HG02884 (cell line): Measurements from ENCODE around the gene GNAQ.

Experiments used
- ATAC-seq: cut with Tn5 transposase; IDR thresholded peaks from one replicate; pipeline ENCODE4 v1.9.1; 2021; ENCODE audit warnings: mild to moderate bottlenecking, moderate library complexity; ENCODE audit not compliant: unreplicated experiment

GNAQ gene

DNA sequence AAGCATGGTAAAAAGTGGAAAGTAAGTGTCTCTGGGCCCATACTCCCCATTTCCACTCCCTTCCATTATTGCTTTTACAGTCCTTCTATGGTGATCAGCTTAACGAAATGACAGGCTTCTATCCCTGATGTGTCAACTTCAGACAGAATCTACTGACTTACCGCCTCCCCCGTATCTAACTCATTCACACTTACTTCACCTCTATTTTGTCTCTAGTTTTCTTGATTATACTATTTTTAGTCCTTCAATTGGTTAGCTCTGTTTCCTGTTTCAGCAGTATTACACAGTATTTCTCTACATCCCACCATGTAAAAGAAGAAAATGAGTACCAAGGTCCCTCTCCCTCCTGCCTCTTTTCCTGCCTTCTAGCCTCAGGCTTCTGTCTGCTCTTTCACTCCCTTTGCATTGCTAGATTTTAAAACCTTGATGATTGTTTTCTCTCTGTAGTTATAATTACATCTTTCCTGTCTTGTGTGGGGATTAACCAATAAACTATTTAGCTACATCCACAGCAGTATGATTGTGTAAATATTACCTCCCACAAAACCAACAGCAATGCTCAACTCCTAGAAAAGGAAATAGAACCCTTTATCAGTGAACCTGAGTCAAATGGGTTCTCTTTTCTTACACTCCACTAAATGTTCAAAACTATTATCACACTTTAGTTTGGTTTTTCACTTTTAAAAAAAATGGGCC is 53.4 kb downstream of the GNAQ start:
- ATAC-seq, result no peak

DNA sequence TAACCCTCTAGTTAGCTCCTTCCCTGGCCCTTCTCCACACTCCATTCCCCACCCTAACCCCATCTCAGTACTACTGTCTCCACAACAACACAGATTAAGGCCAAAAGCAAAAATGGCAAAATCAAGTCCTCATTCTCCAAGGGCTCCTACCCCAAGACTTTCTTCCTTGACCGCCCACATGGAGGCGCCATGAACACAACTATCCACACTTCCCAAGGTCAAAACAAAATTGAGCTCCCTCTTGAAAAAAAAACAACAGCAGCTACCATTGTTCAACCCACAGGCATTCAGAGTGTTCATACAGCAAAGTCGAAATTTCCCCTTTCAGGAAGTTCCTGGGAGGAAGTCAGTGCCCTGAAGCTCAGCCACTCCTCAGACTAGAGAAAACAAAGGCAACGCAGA is 54.4 kb downstream of the GNAQ start:
- ATAC-seq, result no peak

DNA sequence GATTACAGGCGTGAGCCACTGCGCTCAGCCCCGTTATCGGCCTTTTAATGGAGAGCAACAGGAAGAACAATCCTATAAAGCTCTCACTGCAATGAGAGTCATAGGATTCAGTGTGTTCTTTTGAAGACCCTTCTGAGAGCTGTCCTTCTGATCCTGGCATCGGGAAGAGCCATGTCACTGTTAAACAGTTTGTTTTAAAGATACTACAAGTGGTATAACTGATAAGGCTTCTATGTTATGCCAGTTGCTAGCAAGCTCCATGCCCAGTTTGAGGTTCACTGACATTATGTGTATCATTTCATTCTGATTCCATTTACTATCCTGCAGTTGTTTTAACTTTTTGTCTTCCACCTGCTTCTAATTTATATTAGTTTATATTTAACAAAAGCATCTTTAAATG is 55.8 kb downstream of the GNAQ start:
- no peak for ATAC-seq

DNA sequence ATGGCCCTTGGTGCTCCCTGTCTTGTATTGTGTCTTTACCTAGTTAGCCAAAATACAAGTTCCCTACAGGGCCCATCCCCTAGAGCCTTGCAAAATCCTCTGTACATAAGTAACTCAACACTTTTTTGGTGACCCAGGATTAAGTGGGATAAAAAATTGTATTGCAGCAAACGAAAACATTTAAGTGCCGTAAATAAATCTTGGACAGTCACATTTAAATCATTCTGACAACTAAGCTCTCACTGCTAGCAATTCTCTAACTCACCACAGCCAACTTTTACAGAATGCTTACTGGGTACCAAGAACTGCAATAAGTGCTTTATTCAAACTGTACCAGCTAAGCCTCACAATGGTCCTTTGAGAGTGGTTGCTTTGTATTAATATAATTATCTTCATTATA is 56.6 kb downstream of the GNAQ start:
- ATAC-seq, result no peak

DNA sequence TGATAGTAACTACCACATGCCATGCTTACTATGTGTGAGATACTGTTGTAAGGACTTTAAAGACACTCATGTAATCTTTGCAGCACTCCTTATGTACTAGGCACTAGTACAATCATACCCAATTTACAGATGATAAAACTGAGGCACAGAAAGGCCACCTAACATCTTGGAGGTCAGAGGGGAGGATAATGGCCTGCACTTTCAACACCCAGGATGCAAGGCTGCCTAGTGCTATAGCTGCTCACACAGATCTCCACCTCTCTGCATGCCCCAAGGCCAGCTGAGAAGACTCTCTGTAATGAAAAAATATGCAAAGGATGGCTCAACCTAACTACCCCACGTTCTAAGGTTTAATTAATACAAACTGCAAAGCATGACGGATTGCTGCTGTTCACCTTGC is 57.2 kb downstream of the GNAQ start:
- ATAC-seq, result no peak

DNA sequence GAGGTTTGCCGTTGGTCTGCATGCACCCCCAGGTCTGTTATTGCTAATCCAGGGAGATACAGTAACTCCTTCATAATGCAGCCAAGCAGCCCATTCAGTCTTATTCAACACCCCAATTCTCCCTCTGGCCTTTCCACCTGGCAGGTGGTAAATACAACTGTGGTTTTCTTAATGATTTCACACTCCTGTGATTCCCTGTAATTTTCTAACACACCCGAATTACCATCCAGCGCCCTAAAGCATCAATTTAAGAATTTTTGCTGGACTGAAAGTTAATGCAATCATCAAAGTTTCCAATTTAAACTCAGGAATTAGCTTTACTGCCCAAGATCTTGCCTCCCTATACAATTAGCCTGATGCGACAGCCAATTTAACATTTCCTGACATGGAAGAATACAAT is 62.5 kb downstream of the GNAQ start:
- no peak for ATAC-seq

DNA sequence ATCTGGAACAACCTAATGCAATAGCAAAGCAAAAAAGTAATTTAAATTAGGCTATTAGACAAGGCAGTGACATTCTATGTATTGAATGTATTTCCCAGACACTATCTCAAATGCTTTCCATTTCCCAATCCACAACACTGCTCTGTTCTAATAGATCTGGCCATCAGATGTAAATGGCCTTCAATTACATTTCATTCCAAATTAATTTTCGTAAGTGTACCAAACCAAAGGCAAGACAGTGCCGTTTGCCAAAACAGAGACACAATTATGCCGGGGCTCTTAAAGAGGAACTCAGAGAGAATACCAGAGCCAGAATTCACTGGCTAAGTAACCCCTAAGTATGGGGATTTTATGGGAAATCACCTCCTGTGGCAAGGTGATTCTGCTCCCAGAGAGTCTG is 63.1 kb downstream of the GNAQ start:
- ATAC-seq, result no peak

DNA sequence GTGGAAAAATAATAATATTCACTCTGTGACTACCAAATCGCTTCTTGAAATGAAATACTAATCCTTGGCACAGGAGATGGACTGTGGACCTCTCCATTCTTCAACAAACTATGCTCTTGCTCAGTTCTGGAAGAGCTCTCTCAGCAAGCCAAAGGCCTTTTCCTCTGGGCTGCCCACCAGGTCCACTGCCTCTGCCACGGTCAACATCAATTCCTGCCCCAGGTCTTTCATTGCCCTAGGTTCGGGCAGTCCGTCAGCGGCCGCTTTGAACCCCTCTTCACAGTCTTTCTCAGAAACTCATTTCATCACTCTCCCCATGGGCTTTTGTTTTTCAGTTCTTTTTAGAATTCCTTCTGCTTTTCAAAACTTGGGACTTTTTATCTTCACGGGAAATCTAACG is 64.9 kb downstream of the GNAQ start:
- no peak for ATAC-seq

DNA sequence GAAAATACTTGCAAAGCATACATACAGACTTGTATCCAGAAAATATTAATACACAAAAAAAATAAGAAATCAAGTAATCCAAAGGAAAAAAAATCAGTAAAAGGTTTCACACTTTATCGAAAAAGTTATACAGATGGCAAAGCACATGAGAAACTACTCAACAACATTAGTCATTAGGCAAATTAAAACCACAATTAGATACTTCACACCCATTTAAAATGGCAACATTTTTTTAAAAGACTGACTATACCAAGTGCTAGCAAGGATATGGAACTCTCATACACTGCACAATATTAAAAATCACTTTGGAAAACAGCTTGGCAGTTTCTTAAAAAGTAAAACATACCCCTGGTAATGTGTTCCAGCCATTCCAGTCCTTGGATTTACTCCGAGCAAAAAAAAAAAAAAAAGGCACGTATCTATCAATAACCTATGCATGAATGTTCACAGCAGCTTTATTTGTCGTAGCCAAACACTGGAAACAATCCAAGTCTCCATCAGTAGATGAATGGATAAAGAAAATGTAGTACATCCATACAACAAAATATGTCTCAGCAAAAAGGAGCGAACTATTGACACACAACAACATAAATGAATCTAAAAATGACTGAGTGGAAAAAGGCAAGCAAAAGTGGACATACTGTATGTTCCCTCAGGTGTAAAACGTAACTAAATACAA is 66.0 kb downstream of the GNAQ start:
- no peak for ATAC-seq

DNA sequence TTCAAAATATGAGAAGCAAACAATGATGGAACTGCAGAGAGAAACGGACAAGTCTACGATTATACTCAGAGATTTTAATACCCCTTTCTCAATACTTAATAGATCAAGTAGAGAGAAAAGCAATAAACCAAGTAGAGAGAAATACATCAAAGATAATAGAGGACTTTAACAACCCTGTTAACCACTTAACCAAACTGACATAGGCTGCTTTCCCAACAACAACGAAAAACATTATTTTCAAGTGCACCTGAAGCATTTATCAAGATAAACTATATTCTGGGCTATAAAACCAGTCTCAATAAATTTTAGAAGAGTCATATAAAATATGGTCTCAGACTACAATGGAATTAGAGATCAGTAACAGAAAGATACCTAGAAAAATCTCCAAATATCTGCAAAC is 67.4 kb downstream of the GNAQ start:
- no peak for ATAC-seq

DNA sequence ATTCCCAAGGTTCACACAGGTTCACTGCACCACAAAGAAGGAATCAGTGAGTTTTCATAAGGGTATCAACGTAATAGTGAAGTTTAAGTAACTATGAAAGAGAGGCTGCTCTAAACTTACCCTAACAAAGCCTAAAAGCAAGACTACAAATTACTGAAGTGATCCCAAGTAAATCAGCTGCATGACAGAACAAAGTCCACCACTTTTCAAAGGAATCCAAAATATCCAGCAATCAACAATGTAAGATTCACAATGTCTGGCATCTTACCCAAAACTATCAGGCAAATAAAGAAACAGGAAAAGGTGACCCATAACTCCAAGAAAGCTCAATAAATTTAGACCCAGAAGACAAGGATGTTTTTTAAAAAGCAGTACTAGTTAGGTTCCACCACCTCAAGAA is 70.1 kb downstream of the GNAQ start:
- no peak for ATAC-seq

DNA sequence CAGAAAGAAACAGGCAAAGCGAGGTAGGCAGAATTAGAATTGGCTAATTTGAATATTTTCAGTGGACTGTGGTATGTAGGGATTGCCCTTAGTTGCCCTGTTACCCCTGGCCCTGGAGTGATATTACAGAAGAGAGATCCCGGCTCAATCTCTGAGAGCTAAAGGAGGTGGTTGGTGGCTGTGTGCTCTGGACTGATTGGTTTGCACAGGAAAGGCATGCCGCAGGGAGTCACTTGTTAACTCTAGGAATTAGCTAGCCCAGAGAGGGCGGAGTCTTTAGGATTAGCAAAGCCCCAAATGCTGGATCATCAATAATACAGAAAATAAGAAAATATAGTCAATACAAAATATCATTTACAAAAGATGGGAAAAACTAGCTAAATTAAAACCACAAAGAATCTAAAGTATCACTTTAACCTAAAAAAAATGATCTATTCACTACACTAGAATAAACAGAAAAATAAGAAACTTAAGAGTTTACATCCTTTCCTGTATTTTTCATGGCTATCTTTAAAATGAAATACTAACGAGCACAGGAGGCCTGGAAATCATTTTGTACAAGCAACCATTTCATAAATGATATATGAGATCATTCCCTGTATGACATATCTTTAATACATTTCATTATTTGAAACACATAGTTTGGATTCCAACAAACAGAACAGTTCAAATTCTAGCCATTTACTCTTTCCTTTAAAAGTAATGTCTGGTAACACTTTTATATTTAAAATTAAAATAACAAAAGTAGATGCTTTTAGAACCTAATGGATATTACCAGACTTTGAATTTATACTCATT is 71.1 kb downstream of the GNAQ start:
- ATAC-seq, result no peak

DNA sequence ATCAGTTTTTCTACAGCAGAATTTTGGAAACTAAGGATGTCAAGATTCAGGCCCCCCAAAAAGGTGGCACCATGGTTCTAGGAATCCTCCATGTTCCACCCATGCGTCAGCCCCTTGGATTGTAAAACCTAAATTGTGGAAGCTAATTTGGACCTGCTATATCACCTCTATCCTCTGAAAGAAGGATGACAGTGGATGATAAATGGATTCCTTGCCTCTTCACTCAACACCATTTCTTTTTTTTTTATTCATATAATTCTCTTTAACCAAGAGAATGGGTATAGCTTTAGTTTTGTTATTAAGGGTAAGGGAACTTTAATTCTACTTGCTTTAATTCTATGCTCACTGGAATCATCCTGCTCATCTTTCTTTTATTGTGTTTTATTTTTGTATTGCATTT is 71.8 kb downstream of the GNAQ start:
- ATAC-seq, result no peak

DNA sequence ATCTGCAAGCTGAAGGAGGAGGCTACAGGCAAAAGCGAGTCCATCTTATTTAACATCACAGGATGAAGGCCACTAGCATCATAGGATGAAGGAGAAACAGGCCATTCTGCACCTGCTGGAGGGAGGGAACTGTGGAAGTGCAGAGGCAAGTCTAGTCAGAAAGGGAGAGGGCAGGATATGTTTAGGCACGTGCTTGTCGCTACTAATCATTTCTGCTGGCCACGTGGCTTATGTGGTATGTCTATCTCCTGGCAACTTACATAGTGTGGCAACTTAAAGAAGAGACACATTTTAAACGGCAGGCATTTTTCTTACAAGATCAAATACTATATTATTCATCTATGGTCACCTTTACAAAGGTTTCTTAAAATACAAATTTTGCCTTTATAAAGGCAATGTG is 74.0 kb downstream of the GNAQ start:
- no peak for ATAC-seq

DNA sequence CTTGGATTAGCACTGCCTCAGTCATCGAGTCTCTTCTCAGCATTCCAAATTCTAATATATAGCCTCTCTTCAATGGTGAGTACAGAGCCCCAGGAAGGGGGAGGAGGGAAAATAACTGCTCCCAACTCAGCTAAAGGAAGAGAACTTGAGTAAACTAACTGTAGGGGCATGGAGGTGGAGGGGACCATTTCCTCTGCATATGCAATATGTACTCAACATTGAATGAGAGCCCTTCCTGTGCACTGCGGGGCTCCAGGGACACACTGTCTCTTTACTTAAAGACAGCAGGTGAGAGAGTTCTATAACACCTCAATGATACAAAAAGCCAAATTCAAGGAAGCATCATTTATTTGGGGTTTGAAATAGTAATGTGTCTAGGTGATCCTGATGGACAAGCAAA is 75.1 kb downstream of the GNAQ start:
- ATAC-seq, result no peak

DNA sequence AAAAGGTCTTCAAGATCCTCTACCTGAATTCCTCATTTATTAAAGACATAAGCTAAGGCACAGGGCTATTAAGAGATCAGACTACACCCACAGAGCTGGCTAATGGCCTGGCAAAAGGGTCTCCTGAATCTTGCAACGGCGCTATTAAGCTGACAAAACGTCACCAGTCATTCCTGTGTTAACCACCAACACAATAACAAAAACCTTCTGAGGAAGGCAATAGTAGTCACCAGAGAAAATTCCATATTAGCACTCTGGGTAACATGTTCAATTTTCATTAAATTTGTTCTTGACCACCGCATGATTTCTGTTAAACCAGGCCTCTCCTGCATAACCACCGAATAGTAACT is 77.0 kb downstream of the GNAQ start:
- ATAC-seq, result no peak

DNA sequence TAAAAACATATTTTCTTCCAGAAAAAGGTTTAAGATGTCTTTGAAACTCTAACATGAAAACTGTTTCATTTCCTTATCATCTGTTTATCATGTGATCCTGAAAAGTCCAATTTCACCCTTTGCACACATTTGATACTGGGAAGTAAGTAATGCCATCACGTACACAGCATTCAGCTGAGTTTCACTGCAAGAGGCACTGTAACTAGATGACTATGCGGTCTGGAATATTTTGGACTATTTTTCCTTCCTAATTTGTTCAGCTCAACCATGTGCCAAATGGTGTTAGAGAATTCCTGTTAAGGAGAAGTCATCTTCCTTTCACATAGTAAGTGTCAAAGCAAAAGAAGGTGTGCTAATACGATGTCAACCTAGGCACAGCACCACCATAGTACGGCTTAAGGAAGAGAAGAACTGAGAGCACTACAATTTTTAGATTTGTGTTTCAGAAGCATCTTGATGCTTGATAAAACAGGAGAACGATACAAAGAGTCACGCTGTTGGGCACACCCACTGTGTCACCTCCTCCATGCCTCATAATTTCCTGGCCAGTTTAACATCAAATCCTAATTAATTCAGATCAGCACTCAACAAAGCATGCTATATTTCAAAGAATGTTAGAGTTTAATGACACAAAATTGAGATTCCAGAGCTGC is 77.5 kb downstream of the GNAQ start:
- ATAC-seq, result no peak

DNA sequence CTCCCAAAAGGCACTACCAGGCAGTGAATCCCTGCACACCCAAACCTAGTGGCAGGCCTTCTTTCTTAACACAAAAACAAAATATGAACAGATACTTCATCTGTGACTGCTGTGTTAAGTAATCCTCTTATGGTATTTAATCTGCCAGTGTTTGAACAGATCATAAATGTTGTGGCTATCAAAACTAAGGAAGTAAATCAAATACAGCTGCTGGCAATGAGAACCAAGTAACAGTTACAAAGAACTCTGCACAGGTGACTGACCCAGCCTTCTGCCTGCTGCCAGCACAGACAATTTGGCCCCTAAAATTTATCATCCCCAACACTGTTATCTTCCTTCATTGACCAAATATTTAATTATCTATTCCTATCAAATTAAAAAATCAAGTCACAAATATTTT is 78.0 kb downstream of the GNAQ start:
- no peak for ATAC-seq

DNA sequence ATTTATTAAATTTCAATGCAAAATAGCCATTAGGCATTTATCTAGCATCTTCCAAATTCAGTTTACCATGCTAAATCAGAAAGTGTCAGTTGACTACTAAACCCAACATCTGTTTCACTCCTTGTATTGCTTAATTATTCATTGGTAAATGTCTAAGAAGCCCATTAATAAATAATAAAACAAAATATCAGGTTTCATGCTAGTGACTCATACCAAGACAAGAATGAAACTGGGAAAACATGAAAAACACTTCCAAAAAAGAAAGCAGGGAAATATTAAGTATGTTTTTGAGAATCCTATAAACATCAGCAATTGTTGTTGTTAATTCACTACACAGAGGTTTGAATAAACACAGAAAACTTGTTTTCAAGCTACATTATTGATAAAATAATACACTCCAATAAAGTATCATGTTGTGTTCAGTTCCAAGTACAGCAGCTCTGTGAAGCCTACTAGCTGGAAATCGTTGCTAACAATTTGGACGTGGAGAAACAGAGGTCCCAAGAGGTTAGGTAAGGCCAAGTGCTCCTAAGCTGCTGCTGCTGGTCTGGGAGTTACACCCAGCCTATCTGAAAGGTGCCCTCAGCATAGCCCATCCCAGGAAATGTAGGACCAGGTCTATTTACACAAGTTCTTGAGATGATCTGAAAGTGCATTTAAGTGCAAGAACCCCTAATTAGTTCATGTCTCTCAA is 78.8 kb downstream of the GNAQ start:
- no peak for ATAC-seq

DNA sequence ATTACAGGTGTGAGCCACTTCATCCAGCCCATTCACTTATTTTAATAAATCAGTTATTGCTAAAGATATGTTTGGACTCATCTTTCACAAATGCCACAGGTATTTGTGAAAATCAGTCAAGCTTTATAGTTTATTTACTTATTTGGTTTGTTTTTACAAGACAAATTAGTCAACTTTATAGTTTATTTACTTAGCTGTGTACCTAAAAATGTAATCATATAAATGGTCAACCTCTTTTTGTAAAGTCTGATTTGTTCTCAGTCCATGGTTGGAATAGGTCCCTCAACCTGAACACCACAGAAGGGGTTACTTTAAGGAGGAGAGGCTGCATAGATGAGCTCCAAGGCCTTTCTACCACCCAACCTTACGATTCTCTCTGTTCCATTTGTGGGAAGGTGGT is 80.2 kb downstream of the GNAQ start:
- ATAC-seq, result no peak

DNA sequence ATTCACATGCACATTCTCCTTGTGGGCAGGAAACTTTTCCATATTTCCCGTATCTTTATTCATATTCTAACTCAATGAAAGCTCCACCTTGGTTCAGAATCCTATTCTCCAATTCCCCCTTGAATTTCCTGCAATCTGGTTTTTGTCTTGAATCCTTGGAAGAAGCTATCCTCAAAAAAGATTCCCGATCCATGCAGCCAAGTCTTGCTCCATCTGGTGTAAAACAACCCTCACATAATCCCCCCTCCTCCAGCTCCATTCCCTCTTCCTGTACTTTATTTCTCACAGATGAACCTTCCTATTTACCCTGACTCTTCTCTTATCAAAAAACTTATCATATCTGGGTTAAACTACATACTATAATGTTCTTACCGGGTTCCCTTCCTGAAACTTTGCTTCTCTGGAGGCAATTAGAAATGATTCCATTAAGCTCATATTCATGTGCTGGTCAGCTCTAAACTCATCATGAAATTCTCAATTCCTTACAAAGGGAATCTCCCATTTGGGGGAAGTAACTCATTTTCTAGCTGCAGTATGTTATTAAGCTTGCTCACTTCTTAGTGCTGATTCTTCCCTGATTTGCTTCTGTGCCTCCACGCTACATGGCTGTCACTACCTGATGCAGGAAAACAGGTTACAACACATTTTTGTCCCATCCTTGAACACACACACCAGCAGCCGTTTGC is 81.7 kb downstream of the GNAQ start:
- ATAC-seq, result no peak
